B cell (primary cell): ENCODE data around the gene TMEM132D. TPM values are rescaled to one million over a fixed set of nuclear protein-coding genes. Genes with fewer than 3 reads are reported as not detected.

Source experiments
- ATAC-seq: fragments of 200-7000 bp; cut with Tn5 transposase; one replicate; pipeline ENCODE4 v1.10.0; 2021; ENCODE audit warnings: low read depth, mild to moderate bottlenecking, moderate number of reproducible peaks, moderate library complexity
- CTCF ChIA-PET: fragments of 350-600 bp; sonication (Branson Sonifier 250); formaldehyde crosslinking; loops from one replicate; lab custom pipeline; 2021; ENCODE audit warnings: antibody characterized with exemption, inconsistent platforms; lab: Charles Lee
- POLR2A ChIA-PET: fragments of 350-600 bp; sonication (Branson Sonifier 250); formaldehyde crosslinking; loops from one replicate; lab custom pipeline; 2021; ENCODE audit warnings: antibody characterized with exemption; lab: Charles Lee
- DNase-seq: peaks from one replicate; pipeline ENCODE4 v3.0.0; 2013
- H2AFZ ChIP-seq: 2 replicates; pipeline ENCODE4 v1.6.1; 2012; ENCODE audit warnings: mild to moderate bottlenecking, low read depth, low read length; ENCODE audit not compliant: insufficient read depth, poor library complexity, severe bottlenecking
- H3K27ac ChIP-seq, 2 donors: 1 replicate in 1 of 2; 2 replicates in 1 of 2; pipeline ENCODE4 v1.5.1; 2012 to 2013; ENCODE audit warnings: low read length in 2 of 2, mild to moderate bottlenecking in 2 of 2, moderate library complexity in 1 of 2
- H3K27me3 ChIP-seq, 4 experiments: fragments of 200-600 bp in 1 of 4; sonication (generic) in 1 of 4; replicated peaks in 1 of 4; 1 replicate in 2 of 4; 2 replicates in 2 of 4; pipeline versions ENCODE4 v1.6.1 to v1.7.0; 2013 to 2016; ENCODE audit warnings: low read length in 3 of 4, mild to moderate bottlenecking in 2 of 4, mixed read lengths in 1 of 4, moderate library complexity in 1 of 4; ENCODE audit not compliant: insufficient read depth in 4 of 4, control insufficient read depth in 3 of 4; ENCODE audit errors: control extremely low read depth in 1 of 4
- H3K36me3 ChIP-seq, 2 experiments: replicated peaks in 1 of 2; 1 replicate in 1 of 2; 2 replicates in 1 of 2; pipeline versions ENCODE4 v1.6.1 to v1.7.1; 2013; ENCODE audit warnings: low read length in 1 of 2; ENCODE audit not compliant: insufficient read depth in 2 of 2, control insufficient read depth in 1 of 2; ENCODE audit errors: control extremely low read depth in 1 of 2, extremely low read depth in 1 of 2
- H3K4me1 ChIP-seq, 2 donors: fragments of 200-600 bp in 1 of 2; sonication (generic) in 1 of 2; 1 replicate in 1 of 2; 2 replicates in 1 of 2; pipeline versions ENCODE4 v1.5.1 to v1.6.1; 2013 to 2017; ENCODE audit warnings: low read length in 2 of 2; ENCODE audit not compliant: control insufficient read depth in 2 of 2, insufficient read depth in 2 of 2
- H3K4me2 ChIP-seq: replicated peaks from 2 replicates; pipeline ENCODE3; 2012; ENCODE audit warnings: mild to moderate bottlenecking, low read depth, low read length; ENCODE audit not compliant: poor library complexity, severe bottlenecking
- H3K4me3 ChIP-seq, 5 experiments: fragments of 200-600 bp in 1 of 5; sonication (generic) in 1 of 5; 1 replicate in 3 of 5; 2 replicates in 2 of 5; pipeline versions ENCODE4 v1.5.1 to v1.7.0; 2011 to 2016; ENCODE audit warnings: low read length in 4 of 5, mild to moderate bottlenecking in 4 of 5, low read depth in 2 of 5, control low read depth in 1 of 5, moderate library complexity in 1 of 5; ENCODE audit not compliant: insufficient read depth in 1 of 5; ENCODE audit errors: control extremely low read depth in 1 of 5, extremely low read depth in 1 of 5
- H3K79me2 ChIP-seq: fragments of 200-600 bp; sonication (generic); one replicate; pipeline ENCODE4 v1.6.0; 2016; ENCODE audit warnings: low read length; ENCODE audit not compliant: control insufficient read depth, insufficient read depth
- H3K9ac ChIP-seq: fragments of 200-600 bp; sonication (generic); 2 replicates; pipeline ENCODE4 v1.6.1; 2017; ENCODE audit warnings: mild to moderate bottlenecking, low read length, moderate library complexity
- H3K9me3 ChIP-seq, 3 donors: one replicate each; pipeline versions ENCODE4 v1.6.1 to v1.7.1; 2013; ENCODE audit warnings: low read length in 2 of 3; ENCODE audit not compliant: control insufficient read depth in 2 of 3, insufficient read depth in 1 of 3; ENCODE audit errors: control extremely low read depth in 1 of 3
- H4K20me1 ChIP-seq: 2 replicates; pipeline ENCODE4 v1.6.0; 2012; ENCODE audit warnings: mild to moderate bottlenecking, low read length; ENCODE audit not compliant: insufficient read depth, control insufficient read depth, poor library complexity, severe bottlenecking
- H3K27ac Mint-ChIP-seq: one replicate; pipeline ENCODE4 v1.8.0; 2021; ENCODE audit warnings: mixed read lengths
- H3K27me3 Mint-ChIP-seq: one replicate; pipeline ENCODE4 v1.8.0; 2021; ENCODE audit warnings: mixed read lengths
- H3K4me1 Mint-ChIP-seq: one replicate; pipeline ENCODE4 v1.8.0; 2021; ENCODE audit warnings: mixed read lengths
- H3K4me3 Mint-ChIP-seq: one replicate; pipeline ENCODE4 v1.8.0; 2021; ENCODE audit warnings: mixed read lengths
- H3K9me3 Mint-ChIP-seq: one replicate; pipeline ENCODE4 v1.8.0; 2022; ENCODE audit warnings: mixed read lengths; ENCODE audit not compliant: insufficient read depth
- CTCF ChIP-seq: fragments of 200-600 bp; IDR thresholded peaks from one replicate; pipeline ENCODE4 v1.8.0; 2022; ENCODE audit warnings: antibody characterized with exemption, mild to moderate bottlenecking
- EZH2 ChIP-seq: IDR thresholded peaks from 2 replicates; pipeline ENCODE4 v1.6.1; 2012; ENCODE audit warnings: borderline replicate concordance, low read depth, mild to moderate bottlenecking, moderate library complexity, low read length; ENCODE audit not compliant: insufficient read depth, poor library complexity, severe bottlenecking
- WGBS: methylation state at CpG from one replicate; pipeline ENCODE4 v1.1.5; 2013; ENCODE audit warnings: missing lambda C conversion rate; ENCODE audit not compliant: insufficient coverage; 5-methylcytosine and 5-hydroxymethylcytosine counted together
- intact Hi-C: fragments of 100-400 bp; cut with micrococcal nuclease; formaldehyde crosslinking; loops from one replicate; pipeline ENCODE4 v1.10.0; 2022
- polyA plus RNA-seq: library from polyadenylated mRNA; depleted of rRNA; stranded (reverse); fragments of >200 nt; gene quantifications from 2 replicates; pipeline ENCODE4 v1.2.3, GENCODE V29; 2012
- total RNA-seq, 2 donors: library from RNA; stranded (reverse); fragments of 120-200 nt in 1 of 2; gene quantifications; 1 replicate in 1 of 2; 2 replicates in 1 of 2; pipeline versions ENCODE4 v1.2.3 to v1.2.4, GENCODE V29; 2013 to 2022

Gene TMEM132D
- total and polyA plus RNA-seq, 2 donors (not counting 1 experiment from before 2014, with no cell fraction given): not detected

- no peak overlapping the region for H2AFZ ChIP-seq
- ChIA-PET CTCF (no interaction called here), POLR2A (no interaction called here)
- H3K4me2 ChIP-seq: no peak overlapping the region
- H3K27ac ChIP-seq: no peak overlapping the region
- Mint-ChIP-seq H3K27ac (no peak overlapping the region), H3K4me1 (no peaks in the 10 kb centered on the region), H3K27me3 (no peaks in the 10 kb centered on the region), H3K9me3 (peaks cover 2% of the 10 kb centered on the region), H3K4me3 (no peak overlapping the region)
- 65% methylated on average over 4 of the region's 7 CpGs for WGBS
- no peak for TF ChIP-seq EZH2
- no peak for TF ChIP-seq CTCF
- no peaks in the 10 kb centered on the region for H3K79me2 ChIP-seq
- H3K27me3 ChIP-seq: no peaks in the 10 kb centered on the region
- ATAC-seq: no peak
- H3K4me3 ChIP-seq: no peak overlapping the region
- no peak overlapping the region for H3K9ac ChIP-seq
- no peak for DNase-seq
- no peaks in the 10 kb centered on the region for H3K9me3 ChIP-seq
- no peaks in the 10 kb centered on the region for H3K36me3 ChIP-seq
- no peaks in the 10 kb centered on the region for H3K4me1 ChIP-seq
- H4K20me1 ChIP-seq: no peaks in the 10 kb centered on the region
- intact Hi-C loops: no loop called here
Measured at GRCh38 chr12:129083121-129083840, 820.5 kb downstream of the TMEM132D start.

GRCh38 chr12:129082441-129082840, 821.4 kb downstream of the TMEM132D start:
- Histone ChIP-seq H3K4me2 (no peak overlapping the region), H2AFZ (no peak overlapping the region), H3K79me2 (no peaks in the 10 kb centered on the region), H3K36me3 (no peaks in the 10 kb centered on the region), H3K9me3 (no peaks in the 10 kb centered on the region), H3K4me3 (no peak overlapping the region), H3K27me3 (no peaks in the 10 kb centered on the region), H3K9ac (no peak overlapping the region), H4K20me1 (no peaks in the 10 kb centered on the region), H3K27ac (no peak overlapping the region), H3K4me1 (no peaks in the 10 kb centered on the region)
- no peak overlapping the region for H3K4me3 Mint-ChIP-seq
- no peak overlapping the region for H3K27ac Mint-ChIP-seq
- ATAC-seq (no peak), DNase-seq (no peak)
- intact Hi-C loops: no loop called here
- no peaks in the 10 kb centered on the region for H3K27me3 Mint-ChIP-seq
- TF ChIP-seq EZH2: no peak
- TF ChIP-seq CTCF: no peak
- H3K4me1 Mint-ChIP-seq: no peaks in the 10 kb centered on the region
- WGBS: 82% methylated on average over 4 of the region's 4 CpGs
- CTCF ChIA-PET: no interaction called here
- H3K9me3 Mint-ChIP-seq: peaks cover 2% of the 10 kb centered on the region
- POLR2A ChIA-PET: no interaction called here
